Stimulated activated naive CD8-positive, alpha-beta T cell treated with anti-CD3 and anti-CD28 coated beads, Interleukin-15, Interleukin-2, amounts not matched to agents 100 U/mL and 50 U/mL, for 24 hours (primary cell): ENCODE data around the gene FARP2.

Source experiments
- ATAC-seq: fragments of 150-1000 bp; cut with Tn5 transposase; one replicate; pipeline ENCODE4 v1.10.0; 2021
- DNase-seq: peaks from one replicate; pipeline ENCODE4 v3.0.0; 2021

The FARP2 gene

GRCh38 chr2:241329669-241330615 lies 26.1 kb upstream of the FARP2 start:
- ATAC-seq (no peak), DNase-seq (no peak)

- DNase-seq, result no peak
- ATAC-seq, result no peak
Observed at GRCh38 chr2:241330616-241330981, 25.5 kb upstream of the FARP2 start.

- ATAC-seq (no peak), DNase-seq (no peak)
Observed at GRCh38 chr2:241334813-241335212, 21.3 kb upstream of the FARP2 start.

- DNase-seq, result no peak
Observed at GRCh38 chr2:241339839-241340630, 16.1 kb upstream of the FARP2 start.

GRCh38 chr2:241340631-241341163 lies 15.4 kb upstream of the FARP2 start:
- ATAC-seq, result no peak
- DNase-seq, result no peak

More at GRCh38 chr2:241339839-241340630, 16.1 kb upstream of the FARP2 start:
- no peak for ATAC-seq

GRCh38 chr2:241344925-241345651 lies 11.0 kb upstream of the FARP2 start:
- ATAC-seq, result no peak
- DNase-seq, result no peak

GRCh38 chr2:241349941-241350340 lies 6.1 kb upstream of the FARP2 start:
- ATAC-seq (no peak), DNase-seq (no peak)

GRCh38 chr2:241350530-241350877 lies 5.6 kb upstream of the FARP2 start:
- DNase-seq (no peak), ATAC-seq (no peak)

- no peak for ATAC-seq
- DNase-seq, result no peak
Observed at GRCh38 chr2:241350878-241351639, 5.0 kb upstream of the FARP2 start.

- ATAC-seq, result no peak
- DNase-seq, result no peak
Observed at GRCh38 chr2:241351640-241352031, 4.4 kb upstream of the FARP2 start.

GRCh38 chr2:241352227-241352626 lies 3.9 kb upstream of the FARP2 start:
- no peak for ATAC-seq

GRCh38 chr2:241354668-241355658 lies 1.1 kb upstream of the FARP2 start:
- no peak for ATAC-seq
- DNase-seq, result peak; percentile 68

More at GRCh38 chr2:241352227-241352626, 3.9 kb upstream of the FARP2 start:
- DNase-seq, result no peak

GRCh38 chr2:241356871-241357260 lies 781 bp downstream of the FARP2 start:
- ATAC-seq (no peak), DNase-seq (no peak)

GRCh38 chr2:241357531-241357930 lies 1.4 kb downstream of the FARP2 start:
- DNase-seq, result no peak
- ATAC-seq, result no peak

- no peak for ATAC-seq
- DNase-seq, result no peak
Observed at GRCh38 chr2:241358470-241358869, 2.4 kb downstream of the FARP2 start.

- ATAC-seq, result no peak
Observed at GRCh38 chr2:241359481-241360045, 3.5 kb downstream of the FARP2 start.

GRCh38 chr2:241363426-241363825 lies 7.3 kb downstream of the FARP2 start:
- DNase-seq, result no peak
- ATAC-seq, result no peak

More at GRCh38 chr2:241359481-241360045, 3.5 kb downstream of the FARP2 start:
- DNase-seq, result no peak

- ATAC-seq (no peak), DNase-seq (no peak)
Observed at GRCh38 chr2:241364781-241365180, 8.7 kb downstream of the FARP2 start.

GRCh38 chr2:241366678-241367077 lies 10.6 kb downstream of the FARP2 start:
- DNase-seq (no peak), ATAC-seq (no peak)

- ATAC-seq, result no peak
- no peak for DNase-seq
Observed at GRCh38 chr2:241368643-241369042, 12.6 kb downstream of the FARP2 start.
